Neural progenitor cell (in vitro differentiated cells): ENCODE measurements around the gene CMYA5. TPM values are rescaled to one million over a fixed set of nuclear protein-coding genes. Genes with fewer than 3 reads are reported as not detected.
A peak's percentile ranks its signal among the peaks of the same experiment; 100 is the strongest.

Source experiments
- DNase-seq: peaks from one replicate; pipeline ENCODE4 v3.0.0-alpha.2; 2016; ENCODE audit warnings: low spot score
- H2AFZ ChIP-seq: fragments of 200-600 bp; sonication (generic); replicated peaks from 2 replicates; pipeline ENCODE4 v1.6.1; 2016; ENCODE audit warnings: antibody characterized with exemption
- H3F3A ChIP-seq: fragments of 200-600 bp; sonication (generic); 2 replicates; pipeline ENCODE4 v1.6.1; 2016; ENCODE audit warnings: antibody characterized with exemption, low read depth
- H3K27ac ChIP-seq: fragments of 200-600 bp; sonication (generic); 2 replicates; pipeline ENCODE4 v1.5.1; 2016; ENCODE audit warnings: mild to moderate bottlenecking
- H3K27me3 ChIP-seq: fragments of 200-600 bp; sonication (generic); 2 replicates; pipeline ENCODE4 v1.6.1; 2016; ENCODE audit warnings: mild to moderate bottlenecking, moderate library complexity
- H3K36me3 ChIP-seq: fragments of 200-600 bp; sonication (generic); 2 replicates; pipeline ENCODE4 v1.5.1; 2016
- H3K4me1 ChIP-seq: fragments of 200-600 bp; sonication (generic); 2 replicates; pipeline ENCODE4 v1.6.1; 2016; ENCODE audit warnings: mixed run types
- H3K4me2 ChIP-seq: fragments of 200-600 bp; sonication (generic); 2 replicates; pipeline ENCODE4 v1.6.1; 2016
- H3K4me3 ChIP-seq: fragments of 200-600 bp; sonication (generic); 2 replicates; pipeline ENCODE4 v1.5.1; 2016
- H3K79me2 ChIP-seq: fragments of 200-600 bp; sonication (generic); 2 replicates; pipeline ENCODE4 v1.6.1; 2016; ENCODE audit warnings: low read depth
- H3K9ac ChIP-seq: fragments of 200-600 bp; sonication (generic); 2 replicates; pipeline ENCODE4 v1.6.1; 2016
- H3K9me3 ChIP-seq: fragments of 200-600 bp; sonication (generic); 2 replicates; pipeline ENCODE4 v1.5.1; 2016; ENCODE audit warnings: low read depth
- H4K20me1 ChIP-seq: fragments of 200-600 bp; sonication (generic); 2 replicates; pipeline ENCODE4 v1.6.1; 2016; ENCODE audit warnings: low read depth
- H3K27ac Mint-ChIP-seq: 3 replicates; pipeline ENCODE4 v1.8.0; 2021; ENCODE audit warnings: mixed read lengths
- H3K27me3 Mint-ChIP-seq: 2 replicates; pipeline ENCODE4 v1.8.0; 2022; ENCODE audit warnings: low read depth, mild to moderate bottlenecking, inconsistent platforms, moderate library complexity, mixed read lengths; ENCODE audit not compliant: insufficient read depth
- H3K36me3 Mint-ChIP-seq: 3 replicates; pipeline ENCODE4 v1.8.0; 2021; ENCODE audit warnings: mixed read lengths
- H3K4me1 Mint-ChIP-seq: 3 replicates; pipeline ENCODE4 v1.8.0; 2021; ENCODE audit warnings: mixed read lengths
- H3K4me3 Mint-ChIP-seq: 3 replicates; pipeline ENCODE4 v1.8.0; 2021; ENCODE audit warnings: mild to moderate bottlenecking, moderate library complexity, mixed read lengths
- H3K9me3 Mint-ChIP-seq: 3 replicates; pipeline ENCODE4 v1.8.0; 2020; ENCODE audit warnings: mixed read lengths
- CTCF ChIP-seq: fragments of 200-600 bp; sonication (generic); IDR thresholded peaks from 2 replicates; pipeline ENCODE4 v1.5.1; 2017; ENCODE audit warnings: antibody characterized with exemption, mild to moderate bottlenecking
- EZH2 ChIP-seq: fragments of 200-600 bp; sonication (generic); IDR thresholded peaks from 2 replicates; pipeline ENCODE4 v1.6.1; 2017; ENCODE audit warnings: antibody characterized with exemption, mild to moderate bottlenecking, moderate library complexity
- EZH2phosphoT487 ChIP-seq: fragments of 200-600 bp; sonication (generic); IDR thresholded peaks from 2 replicates; pipeline ENCODE4 v1.6.1; 2017; ENCODE audit warnings: antibody characterized with exemption
- total RNA-seq: library from RNA; depleted of rRNA; stranded (reverse); fragments of >200 nt; gene quantifications from 2 replicates; pipeline ENCODE4 v1.2.3, GENCODE V29; 2015; ENCODE audit warnings: low replicate concordance

CMYA5 gene
- total RNA-seq, result 1.4 and 3.5 TPM in 2 replicates

- no peaks in the 10 kb centered on the region for H3K9me3 ChIP-seq
- H3K27ac ChIP-seq, result no peak within 1 kb of the TSS
- H2AFZ ChIP-seq, result peak within 1 kb of the TSS; percentile 60
These were observed at the start of gene CMYA5 for GRCh38 chr5:79689541-79690466. Gene CMYA5 (plus strand): TSS chr5:79689836. CDS start chr5:79689908, 72 bp downstream.

GRCh38 chr5:79640571-79641055, 49.0 kb upstream of the CMYA5 start:
- Histone ChIP-seq H3K4me1 (no peaks in the 10 kb centered on the region), H3K27me3 (no peaks in the 10 kb centered on the region), H3F3A (no peaks in the 10 kb centered on the region), H3K9me3 (no peaks in the 10 kb centered on the region), H2AFZ (no peak overlapping the region), H3K36me3 (peaks cover 24% of the 10 kb centered on the region), H3K9ac (no peak overlapping the region), H4K20me1 (peaks cover 5% of the 10 kb centered on the region), H3K79me2 (peaks cover 12% of the 10 kb centered on the region), H3K4me3 (no peak overlapping the region), H3K27ac (no peak overlapping the region), H3K4me2 (no peak overlapping the region)
- no peak overlapping the region for H3K27ac Mint-ChIP-seq
- no peak overlapping the region for H3K4me3 Mint-ChIP-seq
- no peaks in the 10 kb centered on the region for H3K9me3 Mint-ChIP-seq
- no peak for TF ChIP-seq CTCF
- no peak for TF ChIP-seq EZH2phosphoT487
- TF ChIP-seq EZH2, result no peak
- no peaks in the 10 kb centered on the region for H3K4me1 Mint-ChIP-seq
- DNase-seq, result no peak
- peaks cover 11% of the 10 kb centered on the region for H3K36me3 Mint-ChIP-seq
- H3K27me3 Mint-ChIP-seq, result peaks cover 3% of the 10 kb centered on the region

More at GRCh38 chr5:79689541-79690466, at the start of gene CMYA5:
- Mint-ChIP-seq H3K9me3 (peaks cover 3% of the 10 kb centered on the region), H3K4me1 (peaks cover 4% of the 10 kb centered on the region), H3K27me3 (no peaks in the 10 kb centered on the region), H3K27ac (no peak within 1 kb of the TSS), H3K4me3 (peak within 1 kb of the TSS; percentile 73), H3K36me3 (peaks cover 15% of the 10 kb centered on the region)
- Histone ChIP-seq H4K20me1 (peaks cover 3% of the 10 kb centered on the region), H3K27me3 (peaks cover 19% of the 10 kb centered on the region), H3K79me2 (no peaks in the 10 kb centered on the region), H3K36me3 (peaks cover 8% of the 10 kb centered on the region), H3K4me3 (peak within 1 kb of the TSS; percentile 47), H3K9ac (no peak within 1 kb of the TSS), H3F3A (peaks cover 20% of the 10 kb centered on the region), H3K4me1 (no peaks in the 10 kb centered on the region), H3K4me2 (peak within 1 kb of the TSS; percentile 75)
- TF ChIP-seq EZH2 (peak; percentile 40), CTCF (no peak), EZH2phosphoT487 (no peak)
- peak; percentile 67 for DNase-seq

GRCh38 chr5:79641414-79641813, 48.2 kb upstream of the CMYA5 start:
- Mint-ChIP-seq H3K4me3 (no peak overlapping the region), H3K27me3 (peaks cover 3% of the 10 kb centered on the region), H3K9me3 (no peaks in the 10 kb centered on the region), H3K4me1 (no peaks in the 10 kb centered on the region), H3K36me3 (peaks cover 14% of the 10 kb centered on the region), H3K27ac (no peak overlapping the region)
- peaks cover 7% of the 10 kb centered on the region for H3K79me2 ChIP-seq
- H3K27ac ChIP-seq, result no peak overlapping the region
- TF ChIP-seq EZH2, result no peak
- TF ChIP-seq CTCF, result no peak
- TF ChIP-seq EZH2phosphoT487, result no peak
- no peaks in the 10 kb centered on the region for H3K4me1 ChIP-seq
- H3K4me3 ChIP-seq, result no peak overlapping the region
- H2AFZ ChIP-seq, result no peak overlapping the region
- no peak for DNase-seq
- no peaks in the 10 kb centered on the region for H3F3A ChIP-seq
- H3K9me3 ChIP-seq, result no peaks in the 10 kb centered on the region
- H3K27me3 ChIP-seq, result no peaks in the 10 kb centered on the region
- H3K36me3 ChIP-seq, result peaks cover 24% of the 10 kb centered on the region
- H3K4me2 ChIP-seq, result no peak overlapping the region
- H3K9ac ChIP-seq, result no peak overlapping the region
- H4K20me1 ChIP-seq, result peaks cover 5% of the 10 kb centered on the region
